NCI-H82 (cell line): ENCODE data around the gene SPEM1.

Experiments used
- DNase-seq: peaks from one replicate; lab custom pipeline; 2025; lab: John Stamatoyannopoulos, UW

Gene SPEM1

DNA sequence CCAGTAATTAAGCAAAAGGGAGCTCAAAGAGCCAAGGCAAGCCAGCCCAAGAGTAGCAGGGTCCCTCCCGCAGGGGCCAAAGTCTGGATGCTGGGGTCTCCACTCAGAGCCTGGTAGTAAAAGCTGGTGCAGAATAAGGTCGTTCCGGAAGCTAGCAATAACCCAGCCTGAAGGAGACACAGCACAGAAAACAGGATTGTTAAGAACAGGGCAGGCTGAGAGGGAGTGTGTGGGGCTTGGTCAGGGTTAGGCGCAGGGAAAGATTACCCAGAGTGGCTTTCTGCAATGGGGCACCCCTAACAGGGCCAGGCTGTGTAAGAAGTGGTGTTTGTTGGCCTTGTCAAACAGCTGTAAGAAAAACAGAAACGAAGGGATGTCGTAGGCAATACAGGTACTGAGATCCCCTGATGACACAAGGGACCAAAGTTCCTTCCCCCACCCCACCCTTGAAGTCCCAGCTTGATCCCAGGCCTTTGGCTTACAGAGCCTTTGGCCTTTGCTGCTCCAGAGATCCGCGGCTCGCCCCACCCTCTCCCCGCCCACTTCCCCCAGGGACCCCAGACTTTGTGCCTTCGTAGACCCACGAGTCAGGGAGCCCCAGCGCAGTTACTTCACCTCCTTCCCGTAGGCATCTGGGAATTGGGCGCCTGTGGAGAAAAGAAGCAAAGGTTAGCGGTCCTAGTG lies 16.9 kb upstream of the SPEM1 start:
- peak; percentile 87 for DNase-seq

DNA sequence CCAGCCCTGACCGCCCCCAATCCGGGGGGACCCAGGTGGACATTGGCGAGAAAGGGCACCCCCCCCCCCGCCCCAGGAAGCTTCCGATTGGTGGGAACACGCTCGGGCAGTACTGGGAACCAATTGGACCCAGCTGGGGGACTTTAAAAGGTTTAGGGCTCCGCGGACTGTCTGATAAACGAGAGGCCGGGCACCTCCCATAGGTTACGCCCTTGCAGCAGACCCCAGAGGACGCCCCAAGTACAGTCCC lies 16.5 kb upstream of the SPEM1 start:
- DNase-seq: peak; percentile 95

DNA sequence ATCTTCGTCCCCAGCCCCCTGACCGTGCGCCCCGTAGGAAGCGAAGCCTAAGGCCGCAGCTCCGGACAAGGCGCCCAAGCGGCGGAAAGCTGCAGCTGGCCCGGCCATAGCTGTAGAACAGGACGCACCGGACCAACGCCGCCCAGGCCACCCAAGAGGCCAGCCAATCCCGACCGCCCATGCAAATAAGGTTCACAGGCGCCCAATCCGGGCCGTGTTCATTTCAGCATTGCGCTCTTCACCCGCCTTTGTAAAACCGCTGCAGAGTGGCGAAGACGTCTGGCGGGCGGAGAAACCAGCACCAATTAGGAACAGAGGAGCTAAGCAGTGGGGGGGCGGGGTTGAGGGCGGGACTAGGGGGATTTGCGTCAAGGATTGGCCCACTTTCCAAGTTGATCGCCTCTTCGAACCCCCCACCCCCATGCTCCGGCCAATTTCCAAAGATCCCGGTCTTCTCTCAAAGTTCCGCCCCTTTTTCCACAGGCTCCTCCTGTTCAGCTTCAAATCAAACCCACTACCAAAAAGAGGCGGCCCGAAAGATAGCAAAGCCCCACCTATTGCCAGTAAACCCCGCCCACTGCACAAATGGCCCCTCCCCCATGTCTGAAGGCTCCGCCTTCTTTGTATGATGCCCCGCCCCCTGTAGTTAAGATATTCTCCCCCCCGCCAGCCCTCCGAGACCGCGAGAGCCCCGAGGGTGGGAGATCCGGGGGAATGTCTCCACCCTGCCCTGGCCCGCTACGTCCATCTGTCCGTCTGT lies 16.0 kb upstream of the SPEM1 start, which contains the start of gene TMEM256:
TMEM256 (minus strand) TSS at position 121 of the 760 bp plus-strand sequence; CDS start at position 108, 13 bp downstream.
- DNase-seq: peak; percentile 100

DNA sequence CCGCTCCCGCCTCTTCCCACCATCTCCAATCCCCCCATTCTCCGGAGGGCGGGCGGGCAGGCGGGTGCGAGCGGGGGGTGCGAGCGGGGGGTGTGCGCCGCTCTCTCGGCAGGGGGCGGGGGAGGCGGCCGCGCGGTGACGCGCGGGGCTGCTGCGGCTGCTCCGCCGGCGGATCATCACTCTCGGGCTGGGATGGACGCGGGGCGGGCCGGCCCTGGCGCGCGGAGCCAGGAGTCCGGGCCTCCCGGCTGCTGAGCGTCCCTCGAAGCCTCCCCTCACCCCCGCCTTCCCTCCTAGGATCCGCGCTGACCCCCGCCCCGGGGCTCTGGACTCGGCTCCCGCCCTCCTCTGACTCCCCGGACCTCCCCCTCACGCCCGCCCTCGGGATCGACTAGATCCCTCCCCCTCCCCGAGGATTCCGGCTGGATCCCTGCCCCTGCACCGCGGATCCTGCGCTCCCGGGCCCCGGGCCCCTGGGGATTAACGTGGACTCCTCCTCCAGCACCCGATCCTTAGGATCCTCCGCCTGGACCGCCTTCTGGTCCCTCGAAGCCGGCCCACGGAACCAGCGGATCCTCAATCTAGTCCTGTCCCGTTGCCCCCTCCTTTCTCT lies 15.3 kb upstream of the SPEM1 start:
- DNase-seq: peak; percentile 81

DNA sequence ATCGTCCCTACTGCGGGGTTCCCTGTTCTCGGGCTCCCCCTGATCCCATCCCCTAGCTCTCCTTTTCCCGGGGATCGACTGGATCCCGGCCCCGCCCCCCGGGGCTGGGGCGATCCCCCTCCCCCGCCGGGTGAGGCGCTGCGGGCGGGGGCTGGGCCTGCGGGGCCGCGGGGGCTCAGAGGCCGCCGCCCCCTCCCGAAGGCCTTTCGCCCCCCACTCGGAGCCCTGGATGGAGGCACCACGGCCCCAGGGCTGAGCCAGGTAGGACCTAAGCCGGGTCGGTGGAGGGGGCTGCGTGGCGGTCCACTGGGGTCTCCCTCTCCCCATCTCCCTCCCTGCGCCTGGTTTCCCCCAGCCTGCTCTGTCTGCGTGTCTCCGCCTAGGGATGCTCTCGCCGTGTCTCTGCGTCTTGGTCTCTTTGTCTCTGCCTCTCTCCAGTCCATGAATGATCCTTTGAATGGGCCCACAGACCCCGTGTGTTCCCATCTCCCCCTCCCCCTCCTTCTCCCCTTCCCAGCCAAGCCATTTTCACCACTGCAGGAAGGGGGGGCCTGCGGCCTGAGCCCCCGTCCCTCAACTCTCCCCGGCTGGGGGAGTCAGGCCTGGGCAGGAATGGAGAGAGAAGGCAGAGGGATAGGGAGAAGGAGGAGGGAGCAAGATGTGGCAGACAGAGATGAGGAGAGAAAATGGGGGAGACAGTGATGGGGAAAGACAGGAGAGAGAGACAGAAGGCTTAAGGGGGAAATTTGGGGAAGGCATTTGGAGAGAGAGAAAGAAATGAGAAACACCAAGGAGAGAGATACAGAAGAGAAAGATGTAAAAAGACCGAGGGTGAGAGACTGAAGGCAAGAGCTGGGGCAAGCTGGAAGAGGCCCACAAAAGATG lies 14.5 kb upstream of the SPEM1 start:
- DNase-seq: peak; percentile 60

DNA sequence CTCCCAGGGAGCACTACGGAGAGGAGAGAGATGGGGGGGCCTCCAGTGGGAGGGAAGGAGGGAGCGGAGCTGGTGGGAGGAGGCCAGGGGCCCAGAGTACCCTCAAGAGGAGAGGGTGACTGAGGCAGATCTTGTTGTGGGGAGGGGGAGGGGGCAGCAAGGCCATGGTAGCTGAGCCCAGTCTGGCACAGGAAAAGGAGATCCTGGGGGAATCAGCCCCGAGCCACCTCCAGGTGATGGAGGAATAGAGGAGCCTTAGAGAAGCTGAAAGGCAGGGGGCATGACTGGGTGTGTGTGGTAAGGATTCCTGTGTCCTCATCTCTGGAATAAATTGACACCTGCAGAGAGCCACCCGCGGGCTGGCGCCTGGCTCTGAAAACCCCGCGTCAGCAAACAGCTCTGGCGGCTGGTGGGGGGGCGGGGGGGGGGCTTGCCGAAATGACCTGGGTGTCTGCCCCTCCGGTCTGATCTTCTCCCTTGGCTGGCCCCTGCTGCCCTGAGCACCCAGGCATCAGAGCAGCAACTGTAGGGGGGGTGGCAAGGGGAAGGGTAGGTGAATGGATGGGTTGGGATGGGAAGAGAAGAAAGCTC lies 13.8 kb upstream of the SPEM1 start:
- DNase-seq: peak; percentile 43

DNA sequence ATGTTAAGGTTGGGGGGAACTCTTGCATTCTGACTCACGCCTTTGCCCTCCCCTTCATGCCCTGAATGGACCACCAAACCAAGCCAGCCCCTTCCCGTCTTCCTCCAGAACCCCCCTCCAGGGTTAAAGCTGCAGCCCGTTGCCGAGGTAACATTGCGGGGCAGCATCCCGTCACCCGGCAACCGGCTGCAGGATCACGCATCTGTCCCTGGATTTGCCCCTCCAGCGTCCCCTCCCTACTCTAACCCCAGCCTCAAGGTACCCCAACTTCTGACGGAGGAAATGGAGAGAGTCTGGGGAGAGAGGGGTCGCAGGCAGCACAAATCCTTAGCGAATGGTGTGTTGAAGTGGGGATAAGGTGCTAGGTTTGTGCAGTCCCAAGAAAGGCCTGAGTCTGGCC lies 13.0 kb upstream of the SPEM1 start:
- no peak for DNase-seq

DNA sequence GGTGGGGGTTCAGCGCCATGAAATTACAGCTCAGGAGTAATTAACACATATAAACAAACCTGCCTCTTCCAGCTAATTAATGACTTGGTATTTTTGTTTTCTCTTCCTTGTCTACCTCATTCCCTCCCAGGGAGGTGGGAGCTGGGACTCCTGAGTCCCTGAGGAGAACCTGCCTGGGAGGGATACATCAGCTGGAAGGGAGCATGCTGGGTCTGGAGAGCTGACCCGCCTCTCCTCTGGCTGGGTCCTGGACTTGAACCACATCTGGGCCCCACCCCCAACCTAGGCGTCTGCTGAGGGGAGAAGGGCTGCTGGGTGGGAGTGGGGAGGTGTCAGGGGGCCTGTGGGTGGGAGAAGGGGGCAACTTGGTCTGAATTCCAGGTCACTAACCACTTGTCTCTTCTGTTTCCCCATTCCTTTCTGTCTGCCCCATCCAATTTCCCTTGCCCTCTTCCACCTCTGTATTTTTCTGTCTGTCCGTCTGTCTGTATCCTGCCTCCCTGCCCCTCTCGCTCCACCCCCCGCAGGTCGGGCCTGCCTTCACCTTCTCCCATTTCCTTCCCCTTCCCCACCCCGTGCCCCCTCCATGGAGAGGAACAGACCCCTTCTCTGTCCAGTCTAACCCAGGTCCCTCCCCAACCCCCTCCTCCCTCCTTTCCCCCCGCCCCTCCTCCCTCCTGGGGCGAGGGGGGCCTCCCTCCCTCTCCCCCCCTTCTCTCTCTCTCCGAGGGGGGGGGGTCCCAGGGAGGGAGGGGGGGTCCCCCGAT lies 12.5 kb upstream of the SPEM1 start, which contains the start of gene NLGN2:
NLGN2 (plus strand) TSS at position 361 of the 767 bp plus-strand sequence. CDS start 411 bp downstream, outside the sequence.
- DNase-seq: no peak

DNA sequence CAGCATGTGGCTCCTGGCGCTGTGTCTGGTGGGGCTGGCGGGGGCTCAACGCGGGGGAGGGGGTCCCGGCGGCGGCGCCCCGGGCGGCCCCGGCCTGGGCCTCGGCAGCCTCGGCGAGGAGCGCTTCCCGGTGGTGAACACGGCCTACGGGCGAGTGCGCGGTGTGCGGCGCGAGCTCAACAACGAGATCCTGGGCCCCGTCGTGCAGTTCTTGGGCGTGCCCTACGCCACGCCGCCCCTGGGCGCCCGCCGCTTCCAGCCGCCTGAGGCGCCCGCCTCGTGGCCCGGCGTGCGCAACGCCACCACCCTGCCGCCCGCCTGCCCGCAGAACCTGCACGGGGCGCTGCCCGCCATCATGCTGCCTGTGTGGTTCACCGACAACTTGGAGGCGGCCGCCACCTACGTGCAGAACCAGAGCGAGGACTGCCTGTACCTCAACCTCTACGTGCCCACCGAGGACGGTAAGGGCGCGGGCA lies 11.8 kb upstream of the SPEM1 start:
- DNase-seq: no peak

DNA sequence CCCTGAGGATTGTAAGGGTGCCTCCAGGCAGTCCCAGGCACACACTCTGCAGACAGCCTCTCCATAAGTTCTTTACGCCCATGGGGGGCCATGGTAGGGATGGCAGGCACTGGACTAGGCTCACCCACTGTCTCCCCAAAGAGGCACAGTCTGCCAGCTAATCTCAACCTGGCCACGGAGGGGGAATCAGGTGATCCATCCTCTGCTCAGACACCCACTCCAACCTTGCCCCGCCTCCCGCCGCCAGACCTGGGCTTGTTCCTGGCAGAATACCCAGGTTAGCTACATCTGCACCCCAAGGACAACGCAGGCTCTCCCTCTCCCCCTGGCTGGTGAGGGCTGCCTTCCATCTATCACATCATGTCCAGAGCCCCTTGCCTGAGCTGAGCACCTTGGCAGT lies 11.3 kb upstream of the SPEM1 start:
- DNase-seq: no peak

DNA sequence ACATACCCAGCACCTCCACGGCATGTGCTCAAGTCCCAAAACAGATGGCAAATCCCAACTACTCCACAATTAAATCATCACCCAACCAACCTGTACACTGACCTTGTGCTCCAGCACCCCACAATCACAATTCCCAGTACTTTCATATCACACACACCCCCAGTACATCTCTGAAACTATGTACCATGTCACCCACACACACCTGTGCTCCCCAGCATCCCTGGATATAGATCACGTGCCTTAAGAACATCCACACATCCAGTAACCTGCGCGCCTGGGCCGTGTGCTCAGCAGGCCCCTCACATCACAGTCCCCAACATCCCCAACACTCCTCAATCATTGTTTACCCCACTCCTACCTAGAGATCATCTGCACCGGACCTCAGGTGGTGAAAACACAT lies 10.4 kb upstream of the SPEM1 start:
- no peak for DNase-seq

DNA sequence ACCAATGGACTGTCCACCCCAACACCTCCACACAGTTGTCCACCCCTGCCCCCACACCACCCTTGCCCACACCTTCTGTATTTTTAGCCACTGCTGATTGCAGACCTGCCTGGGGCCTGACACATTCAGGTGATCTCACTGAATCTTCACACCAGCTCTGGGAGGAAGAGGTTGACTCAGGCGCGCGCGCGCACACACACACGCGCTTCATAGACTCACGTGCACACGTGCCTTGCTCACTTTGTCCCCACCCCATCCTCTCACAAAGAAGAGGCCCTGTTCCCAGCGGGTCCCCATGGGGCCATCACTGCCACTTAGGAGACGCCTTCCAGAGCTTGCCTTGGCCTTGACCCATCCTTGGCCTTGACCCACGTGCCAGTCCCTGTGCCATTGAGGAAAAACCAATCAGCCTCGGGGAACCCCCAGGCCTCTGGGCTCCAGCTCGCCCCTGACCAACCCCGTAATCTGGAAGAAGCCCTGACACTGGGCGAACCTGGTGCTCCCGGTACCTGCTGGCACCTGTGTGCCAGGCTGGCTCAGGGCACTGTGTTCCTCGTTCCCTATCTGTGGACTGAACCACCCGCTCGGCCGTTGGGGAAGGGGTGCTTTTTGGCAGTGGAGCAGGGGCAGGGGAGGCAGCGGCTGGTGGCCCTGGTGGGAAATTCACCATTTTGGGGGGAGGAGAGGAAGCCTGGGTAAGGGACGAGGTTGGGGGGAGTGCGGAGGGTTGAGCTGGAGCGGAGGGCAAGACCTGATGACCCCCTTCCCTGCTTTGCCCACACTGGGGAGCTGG lies 9.3 kb upstream of the SPEM1 start:
- DNase-seq: no peak

DNA sequence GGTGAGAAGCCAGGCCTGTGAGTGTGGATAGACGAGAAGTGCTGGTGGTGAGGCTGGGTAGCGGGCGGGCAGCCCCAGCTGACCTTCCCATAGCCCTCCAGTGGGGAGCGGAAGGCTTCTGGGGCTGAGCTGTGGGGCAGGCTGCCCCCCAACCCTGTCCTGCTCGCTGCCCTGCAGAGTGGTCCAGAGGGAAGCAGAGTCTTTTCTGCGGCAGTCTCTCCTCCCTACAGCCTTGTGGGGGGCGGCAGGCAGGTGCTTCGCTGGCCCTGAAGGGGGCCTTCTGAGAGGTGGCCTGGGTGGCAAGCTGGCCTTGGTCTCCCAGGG lies 8.7 kb upstream of the SPEM1 start:
- DNase-seq: no peak

DNA sequence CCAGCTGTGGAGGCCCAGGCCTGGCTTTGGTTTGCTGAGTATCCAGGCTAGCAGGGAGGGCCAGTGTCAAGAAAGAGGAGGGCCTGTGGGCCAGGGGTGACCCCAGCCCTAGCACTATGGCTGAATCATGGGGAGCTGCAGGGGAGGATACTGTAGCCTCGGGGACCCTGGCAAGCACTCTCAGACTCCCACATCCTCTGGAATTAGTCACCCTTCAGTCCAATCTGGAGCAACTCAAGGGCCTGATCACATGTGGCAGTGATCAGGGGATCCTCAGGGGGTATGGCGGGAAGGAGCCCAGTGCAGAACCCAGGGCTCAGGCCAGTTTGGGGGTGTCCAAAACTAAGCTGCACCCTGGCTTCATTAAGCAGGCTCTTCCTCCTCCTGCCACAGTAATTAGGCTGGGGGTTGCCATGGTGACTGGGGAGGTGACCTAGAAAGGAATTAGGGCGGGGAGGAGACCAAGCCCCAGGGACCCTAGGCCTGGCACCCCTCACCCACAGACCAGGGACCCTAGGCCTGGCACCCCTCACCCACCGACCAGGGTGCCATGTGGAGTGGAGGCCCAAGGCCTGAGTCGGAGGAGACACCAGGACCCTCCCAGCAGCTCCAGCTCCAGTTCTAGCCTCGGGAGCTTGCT lies 6.7 kb upstream of the SPEM1 start:
- DNase-seq: no peak

DNA sequence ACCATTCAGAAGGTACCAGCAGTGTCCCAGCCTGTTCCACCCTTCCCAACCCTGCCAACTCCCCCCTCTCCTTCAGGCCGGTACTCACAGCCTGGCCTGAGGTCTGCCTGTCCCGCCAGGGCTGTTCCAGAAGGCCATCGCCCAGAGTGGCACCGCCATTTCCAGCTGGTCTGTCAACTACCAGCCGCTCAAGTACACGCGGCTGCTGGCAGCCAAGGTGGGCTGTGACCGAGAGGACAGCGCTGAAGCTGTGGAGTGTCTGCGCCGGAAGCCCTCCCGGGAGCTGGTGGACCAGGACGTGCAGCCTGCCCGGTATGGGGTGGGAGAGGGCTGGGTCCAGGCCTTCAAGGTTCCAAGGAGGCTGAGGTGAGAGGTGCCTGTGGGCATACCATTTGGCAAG lies 5.3 kb upstream of the SPEM1 start:
- DNase-seq: no peak

DNA sequence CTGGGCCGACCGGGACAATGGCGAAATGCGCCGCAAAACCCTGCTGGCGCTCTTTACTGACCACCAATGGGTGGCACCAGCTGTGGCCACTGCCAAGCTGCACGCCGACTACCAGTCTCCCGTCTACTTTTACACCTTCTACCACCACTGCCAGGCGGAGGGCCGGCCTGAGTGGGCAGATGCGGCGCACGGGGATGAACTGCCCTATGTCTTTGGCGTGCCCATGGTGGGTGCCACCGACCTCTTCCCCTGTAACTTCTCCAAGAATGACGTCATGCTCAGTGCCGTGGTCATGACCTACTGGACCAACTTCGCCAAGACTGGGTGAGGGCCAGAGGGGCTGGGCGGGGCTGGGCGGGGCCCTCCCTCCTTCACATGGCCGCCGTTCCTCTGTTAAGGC lies 4.3 kb upstream of the SPEM1 start:
- no peak for DNase-seq

DNA sequence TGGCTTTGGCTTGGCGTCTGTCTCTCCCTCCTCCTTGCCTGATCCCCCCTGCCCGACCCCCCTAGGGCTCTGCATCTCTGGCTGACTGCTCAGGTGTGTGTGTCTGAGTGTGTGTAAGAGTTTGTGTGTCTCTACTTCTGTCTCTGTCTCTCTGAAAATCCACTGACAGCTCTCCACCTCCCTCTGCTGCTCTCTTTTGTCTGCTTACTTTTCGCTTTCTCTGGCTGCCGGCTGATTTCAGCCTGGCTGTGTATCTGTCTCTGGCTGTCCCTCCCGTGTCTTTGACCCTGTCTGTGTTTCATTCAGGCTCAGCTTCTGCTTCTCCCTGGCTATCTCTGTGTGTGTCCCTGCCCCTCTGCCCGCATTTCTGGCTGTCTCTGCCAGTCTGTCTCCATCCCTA lies 3.8 kb upstream of the SPEM1 start:
- no peak for DNase-seq

DNA sequence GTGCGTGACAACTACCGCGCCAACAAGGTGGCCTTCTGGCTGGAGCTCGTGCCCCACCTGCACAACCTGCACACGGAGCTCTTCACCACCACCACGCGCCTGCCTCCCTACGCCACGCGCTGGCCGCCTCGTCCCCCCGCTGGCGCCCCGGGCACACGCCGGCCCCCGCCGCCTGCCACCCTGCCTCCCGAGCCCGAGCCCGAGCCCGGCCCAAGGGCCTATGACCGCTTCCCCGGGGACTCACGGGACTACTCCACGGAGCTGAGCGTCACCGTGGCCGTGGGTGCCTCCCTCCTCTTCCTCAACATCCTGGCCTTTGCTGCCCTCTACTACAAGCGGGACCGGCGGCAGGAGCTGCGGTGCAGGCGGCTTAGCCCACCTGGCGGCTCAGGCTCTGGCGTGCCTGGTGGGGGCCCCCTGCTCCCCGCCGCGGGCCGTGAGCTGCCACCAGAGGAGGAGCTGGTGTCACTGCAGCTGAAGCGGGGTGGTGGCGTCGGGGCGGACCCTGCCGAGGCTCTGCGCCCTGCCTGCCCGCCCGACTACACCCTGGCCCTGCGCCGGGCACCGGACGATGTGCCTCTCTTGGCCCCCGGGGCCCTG lies 3.0 kb upstream of the SPEM1 start:
- DNase-seq: no peak

DNA sequence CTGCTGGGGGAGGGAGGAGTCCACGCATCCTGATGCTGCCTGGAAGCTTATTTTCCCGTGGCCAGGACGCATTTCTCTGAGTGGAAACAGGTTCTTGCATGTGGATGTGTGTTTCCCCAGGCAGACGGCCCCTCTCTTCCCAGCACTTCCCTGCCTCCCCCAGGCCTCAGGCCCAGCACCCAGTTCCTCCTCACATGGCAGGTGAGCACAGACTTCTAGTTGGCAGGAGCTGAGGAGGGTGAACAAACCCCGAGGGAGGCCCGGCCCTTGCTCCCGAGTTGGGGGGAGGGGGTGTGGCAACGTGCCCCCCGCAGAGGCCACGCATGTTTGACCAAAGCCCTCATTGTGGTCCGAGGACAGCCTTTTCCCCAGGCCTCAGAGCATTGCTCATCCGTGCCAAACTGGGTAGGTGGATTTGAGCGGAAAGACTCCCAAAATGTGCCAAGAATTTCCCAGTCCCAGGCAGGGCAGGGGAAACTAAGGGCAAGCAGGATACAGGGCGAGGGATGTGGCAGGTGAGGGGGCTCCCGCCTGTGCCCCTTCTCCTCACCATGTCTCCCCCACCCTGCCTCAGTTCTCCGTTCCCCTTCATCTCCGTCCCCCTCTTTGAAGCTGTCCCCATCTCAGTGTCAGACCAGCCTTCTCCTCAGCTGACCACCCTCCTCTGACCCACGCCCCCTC lies 1.5 kb upstream of the SPEM1 start:
- no peak for DNase-seq
